ENCODE measurements around the gene SYNE1. TPM values are rescaled to one million over a fixed set of nuclear protein-coding genes. Genes with fewer than 3 reads are reported as not detected.

SYNE1 gene
- total and polyA plus RNA-seq, 2 experiments from 2014 or later, result 17.6 to 59.9 TPM

- H3K4me3 ChIP-seq, result no peak overlapping the region
- 88% methylated on average over 10 of the region's 10 CpGs for WGBS (ENCODE audit: low lambda C conversion rate, missing lambda C conversion rate)
These were observed 28.0 kb downstream of the SYNE1 start for GRCh38 chr6:152609125-152609670.

GRCh38 chr6:152605941-152606340 is 31.2 kb downstream of the SYNE1 start:
- no peaks in the 10 kb centered on the region for H3K4me1 ChIP-seq (ENCODE audit: insufficient read depth)

More at GRCh38 chr6:152609125-152609670, 28.0 kb downstream of the SYNE1 start:
- H3K79me2 ChIP-seq, result no peaks in the 10 kb centered on the region
- no peak overlapping the region for H2AFZ ChIP-seq
- no peaks in the 10 kb centered on the region for H3K27me3 ChIP-seq
- H3K4me2 ChIP-seq, result no peak overlapping the region
- H3K4me1 ChIP-seq (ENCODE audit: insufficient read depth), result no peaks in the 10 kb centered on the region
- H3K9me2 ChIP-seq (replicated peaks; ENCODE audit: insufficient read depth), result no peaks in the 10 kb centered on the region
- H3K36me3 ChIP-seq (replicated peaks; ENCODE audit: insufficient read depth, low read depth), result no peaks in the 10 kb centered on the region
- no peak for DNase-seq (ENCODE audit: low spot score)
- H4K20me1 ChIP-seq (ENCODE audit: insufficient read depth, poor library complexity, severe bottlenecking), result no peaks in the 10 kb centered on the region
- H3K9me3 ChIP-seq (ENCODE audit: low read depth), result no peaks in the 10 kb centered on the region
- TF ChIP-seq CTCF (IDR thresholded peaks at IDR 0.05; ENCODE audit: poor library complexity), result no peak
- no peak for TF ChIP-seq EZH2 (IDR thresholded peaks at IDR 0.05; ENCODE audit: borderline replicate concordance)
- TF ChIP-seq EZH2phosphoT487 (IDR thresholded peaks at IDR 0.05; ENCODE audit: low read depth, severe bottlenecking, unreplicated experiment), result no peak
- no peak overlapping the region for H3K27ac ChIP-seq

GRCh38 chr6:152605342-152605741 is 31.8 kb downstream of the SYNE1 start:
- DNase-seq (ENCODE audit: low spot score), result no peak
- Histone ChIP-seq H3K9me3 (ENCODE audit: low read depth) (no peaks in the 10 kb centered on the region), H3K27me3 (no peaks in the 10 kb centered on the region), H3K9me2 (replicated peaks; ENCODE audit: insufficient read depth) (no peaks in the 10 kb centered on the region), H3K27ac (no peak overlapping the region), H4K20me1 (ENCODE audit: insufficient read depth, poor library complexity, severe bottlenecking) (no peaks in the 10 kb centered on the region), H3K4me3 (no peak overlapping the region), H2AFZ (no peak overlapping the region), H3K36me3 (replicated peaks; ENCODE audit: insufficient read depth, low read depth) (no peaks in the 10 kb centered on the region), H3K4me2 (no peak overlapping the region), H3K79me2 (no peaks in the 10 kb centered on the region), H3K4me1 (ENCODE audit: insufficient read depth) (no peaks in the 10 kb centered on the region)
- TF ChIP-seq CTCF (IDR thresholded peaks at IDR 0.05; ENCODE audit: poor library complexity) (no peak), EZH2 (IDR thresholded peaks at IDR 0.05; ENCODE audit: borderline replicate concordance) (no peak), EZH2phosphoT487 (IDR thresholded peaks at IDR 0.05; ENCODE audit: low read depth, severe bottlenecking, unreplicated experiment) (no peak)
- 94% methylated on average over 1 of the region's 1 CpG for WGBS (ENCODE audit: low lambda C conversion rate, missing lambda C conversion rate)

More at GRCh38 chr6:152605941-152606340, 31.2 kb downstream of the SYNE1 start:
- no peak overlapping the region for H3K27ac ChIP-seq
- no peak overlapping the region for H3K4me3 ChIP-seq
- H3K36me3 ChIP-seq (replicated peaks; ENCODE audit: insufficient read depth, low read depth), result no peaks in the 10 kb centered on the region
- no peak for DNase-seq (ENCODE audit: low spot score)
- H3K9me3 ChIP-seq (ENCODE audit: low read depth), result no peaks in the 10 kb centered on the region
- H3K9me2 ChIP-seq (replicated peaks; ENCODE audit: insufficient read depth), result no peaks in the 10 kb centered on the region
- H3K27me3 ChIP-seq, result no peaks in the 10 kb centered on the region
- no peak overlapping the region for H2AFZ ChIP-seq
- no peaks in the 10 kb centered on the region for H3K79me2 ChIP-seq
- no peak for TF ChIP-seq EZH2 (IDR thresholded peaks at IDR 0.05; ENCODE audit: borderline replicate concordance)
- no peak for TF ChIP-seq EZH2phosphoT487 (IDR thresholded peaks at IDR 0.05; ENCODE audit: low read depth, severe bottlenecking, unreplicated experiment)
- TF ChIP-seq CTCF (IDR thresholded peaks at IDR 0.05; ENCODE audit: poor library complexity), result no peak
- H4K20me1 ChIP-seq (ENCODE audit: insufficient read depth, poor library complexity, severe bottlenecking), result no peaks in the 10 kb centered on the region
- H3K4me2 ChIP-seq, result no peak overlapping the region
- 76% methylated on average over 2 of the region's 2 CpGs for WGBS (ENCODE audit: low lambda C conversion rate, missing lambda C conversion rate)
